SK-N-SH (cell line): ENCODE data around the gene TXNDC16. TPM values are rescaled to one million over a fixed set of nuclear protein-coding genes. Genes with fewer than 3 reads are reported as not detected.

Source experiments
- CTCF ChIA-PET: fragments of 300-600, 350-600 bp; formaldehyde crosslinking; extraction: SDS; loops from one replicate; lab custom pipeline; 2021; lab: Yijun Ruan, JAX
- POLR2A ChIA-PET: fragments of 350-600 bp; sonication (Branson Sonifier 250); formaldehyde crosslinking; extraction: SDS; loops from one replicate; lab custom pipeline; 2020; ENCODE audit warnings: antibody characterized with exemption, inconsistent platforms; lab: Yijun Ruan, JAX
- DNase-seq: peaks from one replicate; pipeline ENCODE4 v3.0.0; 2012
- H2AFZ ChIP-seq: fragments of 200-600 bp; sonication (generic); 2 replicates; pipeline ENCODE4 v1.8.1; 2016; ENCODE audit warnings: antibody characterized with exemption, mild to moderate bottlenecking, low read depth
- H3F3A ChIP-seq: fragments of 200-600 bp; sonication (generic); replicated peaks from 2 replicates; pipeline ENCODE3; 2016; ENCODE audit warnings: antibody characterized with exemption, mild to moderate bottlenecking; ENCODE audit not compliant: insufficient read depth
- H3K27ac ChIP-seq, 2 experiments: fragments of 200-500 bp in 1 of 2; fragments of 200-600 bp in 1 of 2; sonication (Bioruptor generic) in 1 of 2; sonication (generic), shearing (Covaris generic) in 1 of 2; 2 replicates each; pipeline versions ENCODE4 v1.5.1 to v1.6.1; 2014 to 2016; ENCODE audit warnings: low read depth in 2 of 2, inconsistent platforms in 1 of 2, low read length in 1 of 2, mild to moderate bottlenecking in 1 of 2, mixed read lengths in 1 of 2
- H3K27me3 ChIP-seq: fragments of 200-600 bp; sonication (generic), shearing (Covaris generic); 2 replicates; pipeline ENCODE4 v1.6.1; 2016; ENCODE audit warnings: mixed run types; ENCODE audit not compliant: insufficient read depth
- H3K36me3 ChIP-seq, 2 experiments: fragments of 200-500 bp in 1 of 2; fragments of 200-600 bp in 1 of 2; sonication (Bioruptor generic) in 1 of 2; sonication (generic) in 1 of 2; replicated peaks in 1 of 2; 2 replicates each; pipeline versions ENCODE3 to v1.5.1; 2014 to 2016; ENCODE audit warnings: low read length in 1 of 2, mild to moderate bottlenecking in 1 of 2; ENCODE audit not compliant: insufficient read depth in 2 of 2, control insufficient read depth in 1 of 2
- H3K4me1 ChIP-seq, 2 experiments: fragments of 200-500 bp in 1 of 2; fragments of 200-600 bp in 1 of 2; sonication (Bioruptor generic) in 1 of 2; sonication (generic), shearing (Covaris generic) in 1 of 2; 2 replicates each; pipeline versions ENCODE4 v1.5.1 to v1.6.1; 2014 to 2016; ENCODE audit warnings: low read depth in 1 of 2, low read length in 1 of 2, mixed run types in 1 of 2; ENCODE audit not compliant: insufficient read depth in 2 of 2, control insufficient read depth in 1 of 2
- H3K4me2 ChIP-seq: fragments of 200-600 bp; sonication (generic), shearing (Covaris generic); 2 replicates; pipeline ENCODE4 v1.6.1; 2017; ENCODE audit warnings: mixed run types
- H3K4me3 ChIP-seq, 2 experiments: fragments of 200-500 bp in 1 of 2; fragments of 200-600 bp in 1 of 2; sonication (Bioruptor generic) in 1 of 2; sonication (generic), shearing (Covaris generic) in 1 of 2; 2 replicates each; pipeline versions ENCODE4 v1.5.1 to v1.8.1; 2014 to 2016; ENCODE audit warnings: low read depth in 2 of 2, inconsistent platforms in 1 of 2, low read length in 1 of 2, mild to moderate bottlenecking in 1 of 2, mixed read lengths in 1 of 2, moderate library complexity in 1 of 2
- H3K79me2 ChIP-seq: fragments of 200-600 bp; sonication (generic); 2 replicates; pipeline ENCODE4 v1.8.1; 2017; ENCODE audit warnings: mild to moderate bottlenecking; ENCODE audit not compliant: insufficient read depth
- H3K9ac ChIP-seq: fragments of 200-600 bp; sonication (generic); 2 replicates; pipeline ENCODE4 v1.6.1; 2017; ENCODE audit warnings: mixed run types
- H3K9me2 ChIP-seq: fragments of 200-600 bp; sonication (generic); 2 replicates; pipeline ENCODE4 v1.6.1; 2017; ENCODE audit warnings: mixed run types
- H3K9me3 ChIP-seq: fragments of 200-600 bp; sonication (generic); 2 replicates; pipeline ENCODE4 v1.6.1; 2017; ENCODE audit warnings: mixed run types, mild to moderate bottlenecking, moderate library complexity
- H4K20me1 ChIP-seq: fragments of 200-600 bp; sonication (generic); 2 replicates; pipeline ENCODE4 v1.6.1; 2017; ENCODE audit warnings: mild to moderate bottlenecking, mixed run types; ENCODE audit not compliant: insufficient read depth
- EZH2phosphoT487 ChIP-seq: fragments of 200-600 bp; sonication (generic); IDR thresholded peaks from 2 replicates; pipeline ENCODE4 v1.6.1; 2017; ENCODE audit warnings: low read depth, mixed run types, mild to moderate bottlenecking, antibody characterized with exemption, moderate library complexity, borderline replicate concordance
- FOXM1 ChIP-seq: IDR thresholded peaks from 2 replicates; pipeline ENCODE4 v1.4.0; 2012; ENCODE audit warnings: low read depth, mild to moderate bottlenecking
- GABPA ChIP-seq: IDR thresholded peaks from 2 replicates; pipeline ENCODE4 v1.4.0; 2012; ENCODE audit warnings: low read depth, mild to moderate bottlenecking
- MXI1 ChIP-seq: IDR thresholded peaks from 2 replicates; pipeline ENCODE4 v1.6.1; 2012; ENCODE audit warnings: mild to moderate bottlenecking, low read depth, low read length, improper control_type of control experiment
- NFIC ChIP-seq: IDR thresholded peaks from 2 replicates; pipeline ENCODE4 v1.4.0; 2012; ENCODE audit warnings: borderline replicate concordance
- RAD21 ChIP-seq: IDR thresholded peaks from 2 replicates; pipeline ENCODE4 v1.6.1; 2012; ENCODE audit warnings: mild to moderate bottlenecking, low read length
- SIN3A ChIP-seq: IDR thresholded peaks from 2 replicates; pipeline ENCODE4 v1.6.1; 2012; ENCODE audit warnings: low read depth, mild to moderate bottlenecking, low read length, moderate library complexity, borderline replicate concordance
- WGBS: methylation state at CpG from one replicate; pipeline ENCODE4 v1.1.6; 2017; ENCODE audit warnings: low lambda C conversion rate; 5-methylcytosine and 5-hydroxymethylcytosine counted together
- polyA plus RNA-seq, 3 experiments: library from polyadenylated mRNA; depleted of rRNA; stranded (reverse); fragments of >200 nt; gene quantifications; 2 replicates each; pipeline ENCODE4 v1.2.3, GENCODE V29; 2012
- TF ChIP-seq, protein P1 (sequence below): fragments of 200-600 bp; sonication (generic); IDR thresholded peaks from 2 replicates; pipeline ENCODE4 v1.6.1; 2017; ENCODE audit warnings: antibody characterized with exemption, mild to moderate bottlenecking, moderate library complexity
- TF ChIP-seq, protein P2 (sequence below): IDR thresholded peaks from 2 replicates; pipeline ENCODE4 v1.4.0; 2012; ENCODE audit warnings: low read depth, borderline replicate concordance
- TF ChIP-seq, protein P3 (sequence below): IDR thresholded peaks from 2 replicates; pipeline ENCODE4 v1.4.0; 2012; ENCODE audit warnings: low read depth

The TXNDC16 gene
- polyA plus RNA-seq, 1 of the 3 experiments (the other 2 are of a cell fraction) = 0.95 TPM

DNA sequence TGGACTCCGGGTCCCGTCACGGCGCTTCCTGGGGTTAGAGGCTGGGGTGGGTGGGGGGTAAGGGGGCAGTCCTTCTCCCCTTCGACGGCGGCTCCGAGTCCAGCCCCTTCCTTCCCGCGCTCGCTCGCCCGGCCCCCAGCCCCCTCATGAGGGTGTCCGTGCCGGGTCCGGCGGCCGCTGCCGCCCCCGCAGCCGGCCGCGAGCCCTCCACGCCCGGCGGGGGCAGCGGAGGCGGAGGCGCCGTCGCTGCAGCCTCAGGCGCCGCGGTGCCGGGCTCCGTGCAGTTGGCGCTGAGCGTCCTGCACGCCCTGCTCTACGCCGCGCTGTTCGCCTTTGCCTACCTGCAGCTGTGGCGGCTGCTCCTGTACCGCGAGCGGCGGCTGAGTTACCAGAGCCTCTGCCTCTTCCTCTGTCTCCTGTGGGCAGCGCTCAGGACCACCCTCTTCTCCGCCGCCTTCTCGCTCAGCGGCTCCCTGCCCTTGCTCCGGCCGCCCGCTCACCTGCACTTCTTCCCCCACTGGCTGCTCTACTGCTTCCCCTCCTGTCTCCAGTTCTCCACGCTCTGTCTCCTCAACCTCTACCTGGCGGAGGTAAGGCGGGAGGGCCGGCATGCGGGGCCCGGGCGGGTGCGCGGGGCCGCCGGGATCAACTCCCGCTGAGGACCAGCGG, 831 bp upstream of the TXNDC16 start:
- Histone ChIP-seq H3K4me1 (peaks cover 5 to 7% of the 10 kb centered on the region in 2 experiments; a peak in 3 of 4 replicates), H3K9me2 (no peaks in the 10 kb centered on the region), H3K36me3 (no peaks in the 10 kb centered on the region), H3K27me3 (no peaks in the 10 kb centered on the region), H3K4me3 (peak overlapping the region; percentile 84 to 93), H2AFZ (peak overlapping the region; percentile 97), H3K9ac (peak overlapping the region; percentile 65), H3K27ac (peak overlapping the region in 1 of 2 experiments; percentile 54; a peak in 2 of 4 replicates), H3F3A (peaks cover 11% of the 10 kb centered on the region), H3K79me2 (no peaks in the 10 kb centered on the region), H3K4me2 (peak overlapping the region; percentile 99), H3K9me3 (no peaks in the 10 kb centered on the region), H4K20me1 (no peaks in the 10 kb centered on the region)
- ChIA-PET CTCF (interaction anchor here (0.6 to 1.6 kb wide), 5 partner anchors 10 to 255 kb away, joined by 3 to 5 read pairs (median 4); partner anchors contain the start of gene PTGER2), POLR2A (interaction anchor here (0.9 to 1.5 kb wide), 6 partner anchors 130 to 814 kb away, joined by 3 to 5 read pairs (median 3); partner anchors contain the start of genes GNPNAT1, PTGER2 and STYX)
- no peak for TF ChIP-seq GABPA
- TF ChIP-seq, protein P1, sequence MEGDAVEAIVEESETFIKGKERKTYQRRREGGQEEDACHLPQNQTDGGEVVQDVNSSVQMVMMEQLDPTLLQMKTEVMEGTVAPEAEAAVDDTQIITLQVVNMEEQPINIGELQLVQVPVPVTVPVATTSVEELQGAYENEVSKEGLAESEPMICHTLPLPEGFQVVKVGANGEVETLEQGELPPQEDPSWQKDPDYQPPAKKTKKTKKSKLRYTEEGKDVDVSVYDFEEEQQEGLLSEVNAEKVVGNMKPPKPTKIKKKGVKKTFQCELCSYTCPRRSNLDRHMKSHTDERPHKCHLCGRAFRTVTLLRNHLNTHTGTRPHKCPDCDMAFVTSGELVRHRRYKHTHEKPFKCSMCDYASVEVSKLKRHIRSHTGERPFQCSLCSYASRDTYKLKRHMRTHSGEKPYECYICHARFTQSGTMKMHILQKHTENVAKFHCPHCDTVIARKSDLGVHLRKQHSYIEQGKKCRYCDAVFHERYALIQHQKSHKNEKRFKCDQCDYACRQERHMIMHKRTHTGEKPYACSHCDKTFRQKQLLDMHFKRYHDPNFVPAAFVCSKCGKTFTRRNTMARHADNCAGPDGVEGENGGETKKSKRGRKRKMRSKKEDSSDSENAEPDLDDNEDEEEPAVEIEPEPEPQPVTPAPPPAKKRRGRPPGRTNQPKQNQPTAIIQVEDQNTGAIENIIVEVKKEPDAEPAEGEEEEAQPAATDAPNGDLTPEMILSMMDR = no peak
- no peak for TF ChIP-seq EZH2phosphoT487
- TF ChIP-seq, protein P2, sequence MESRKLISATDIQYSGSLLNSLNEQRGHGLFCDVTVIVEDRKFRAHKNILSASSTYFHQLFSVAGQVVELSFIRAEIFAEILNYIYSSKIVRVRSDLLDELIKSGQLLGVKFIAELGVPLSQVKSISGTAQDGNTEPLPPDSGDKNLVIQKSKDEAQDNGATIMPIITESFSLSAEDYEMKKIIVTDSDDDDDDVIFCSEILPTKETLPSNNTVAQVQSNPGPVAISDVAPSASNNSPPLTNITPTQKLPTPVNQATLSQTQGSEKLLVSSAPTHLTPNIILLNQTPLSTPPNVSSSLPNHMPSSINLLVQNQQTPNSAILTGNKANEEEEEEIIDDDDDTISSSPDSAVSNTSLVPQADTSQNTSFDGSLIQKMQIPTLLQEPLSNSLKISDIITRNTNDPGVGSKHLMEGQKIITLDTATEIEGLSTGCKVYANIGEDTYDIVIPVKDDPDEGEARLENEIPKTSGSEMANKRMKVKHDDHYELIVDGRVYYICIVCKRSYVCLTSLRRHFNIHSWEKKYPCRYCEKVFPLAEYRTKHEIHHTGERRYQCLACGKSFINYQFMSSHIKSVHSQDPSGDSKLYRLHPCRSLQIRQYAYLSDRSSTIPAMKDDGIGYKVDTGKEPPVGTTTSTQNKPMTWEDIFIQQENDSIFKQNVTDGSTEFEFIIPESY = no peak
- under 1% methylated on average over 24 of the region's 69 CpGs for WGBS
- DNase-seq = no peak

DNA sequence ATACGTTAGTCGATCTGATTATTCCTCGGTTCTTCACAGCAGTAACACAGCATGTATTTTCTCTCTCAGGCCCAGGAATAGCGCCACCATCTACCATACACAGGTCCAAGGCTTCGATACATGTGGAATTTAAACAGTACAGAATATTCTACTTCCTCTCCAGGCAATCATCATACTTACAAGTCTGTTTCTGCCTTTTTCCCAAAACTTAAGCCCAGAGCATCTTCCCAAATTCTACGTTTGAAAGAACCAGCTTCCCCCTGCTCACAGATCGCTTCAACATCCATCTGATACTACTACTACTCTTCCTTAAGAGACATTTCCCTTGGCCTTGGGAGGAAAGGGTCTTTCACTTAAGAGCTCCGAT, 626 bp downstream of the TXNDC16 start:
- Histone ChIP-seq H3K9me3 (no peaks in the 10 kb centered on the region), H3K4me2 (peak overlapping the region; percentile 98), H3K4me1 (peaks cover 5 to 7% of the 10 kb centered on the region in 2 experiments; a peak in 3 of 4 replicates), H3F3A (peaks cover 11% of the 10 kb centered on the region), H3K27me3 (no peaks in the 10 kb centered on the region), H3K79me2 (no peaks in the 10 kb centered on the region), H3K4me3 (peak overlapping the region; percentile 91 to 94), H3K27ac (peak overlapping the region; percentile 63 to 78), H4K20me1 (no peaks in the 10 kb centered on the region), H3K9ac (peak overlapping the region; percentile 73), H3K9me2 (no peaks in the 10 kb centered on the region)
- POLR2A ChIA-PET = interaction anchor here (1.3 to 1.5 kb wide), 2 partner anchors 128 to 239 kb away, joined by 3 to 4 read pairs; partner anchors contain the start of gene GNPNAT1
- peak; percentile 38 for DNase-seq
- CTCF ChIA-PET = interaction anchor here (1.0 to 1.6 kb wide), 9 partner anchors 9 to 253 kb away, joined by 3 to 5 read pairs (median 3); no protein-coding TSS in a partner anchor
- 4% methylated on average over 8 of the region's 8 CpGs for WGBS
- TF ChIP-seq NFIC (no peak), SIN3A (0 out of 2 replicates have a peak, but pooled peaks have one; percentile 45), RAD21 (peak; percentile 32), FOXM1 (no peak), MXI1 (peak; percentile 89; the same call in 1 of the 2 replicates)
- TF ChIP-seq, protein P1 = peak; percentile 56
- TF ChIP-seq, protein P3, sequence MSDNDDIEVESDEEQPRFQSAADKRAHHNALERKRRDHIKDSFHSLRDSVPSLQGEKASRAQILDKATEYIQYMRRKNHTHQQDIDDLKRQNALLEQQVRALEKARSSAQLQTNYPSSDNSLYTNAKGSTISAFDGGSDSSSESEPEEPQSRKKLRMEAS = peak; percentile 57; the same call in 1 of the 2 replicates
- TF ChIP-seq, all 33 proteins: peak for 5
- peak overlapping the region; percentile 99 for H2AFZ ChIP-seq
- H3K36me3 ChIP-seq = no peaks in the 10 kb centered on the region
